ENCODE measurements around the gene POLR2H. TPM values are rescaled to one million over a fixed set of nuclear protein-coding genes. Genes with fewer than 3 reads are reported as not detected.
A peak's percentile ranks its signal among the peaks of the same experiment; 100 is the strongest.

Gene POLR2H
- total RNA-seq, 1 donor from 2014 or later, result 64.3 TPM

DNA sequence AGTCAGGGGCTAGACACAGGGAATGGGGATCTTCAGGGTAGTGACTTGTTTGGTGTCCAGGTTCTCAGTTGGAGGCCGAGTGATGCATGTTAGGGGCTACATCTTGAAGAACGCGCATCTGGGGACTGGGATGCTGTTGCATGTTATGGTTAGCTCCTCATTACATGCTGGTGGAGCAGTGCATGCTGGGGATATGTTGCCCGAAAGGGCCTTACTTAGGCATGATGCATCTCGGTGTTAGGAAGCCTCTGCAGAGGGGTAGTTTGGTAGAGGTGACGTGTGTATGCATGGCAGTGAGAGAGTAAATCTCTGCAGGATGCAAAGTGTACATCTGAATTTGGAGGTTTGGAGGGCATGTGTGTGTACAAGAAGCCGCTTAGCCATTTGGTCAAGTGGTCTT is 44.7 kb upstream of the POLR2H start:
- intact Hi-C loops (cut with DNase I), result no loop called here
- TF ChIP-seq POLR2AphosphoS5 (IDR thresholded peaks at IDR 0.05; ENCODE audit: insufficient read depth in 1 of 2, low read depth in 1 of 2) (no peak), POLR2A (IDR thresholded peaks at IDR 0.05) (no peak)
- TF ChIP-seq, protein P1, sequence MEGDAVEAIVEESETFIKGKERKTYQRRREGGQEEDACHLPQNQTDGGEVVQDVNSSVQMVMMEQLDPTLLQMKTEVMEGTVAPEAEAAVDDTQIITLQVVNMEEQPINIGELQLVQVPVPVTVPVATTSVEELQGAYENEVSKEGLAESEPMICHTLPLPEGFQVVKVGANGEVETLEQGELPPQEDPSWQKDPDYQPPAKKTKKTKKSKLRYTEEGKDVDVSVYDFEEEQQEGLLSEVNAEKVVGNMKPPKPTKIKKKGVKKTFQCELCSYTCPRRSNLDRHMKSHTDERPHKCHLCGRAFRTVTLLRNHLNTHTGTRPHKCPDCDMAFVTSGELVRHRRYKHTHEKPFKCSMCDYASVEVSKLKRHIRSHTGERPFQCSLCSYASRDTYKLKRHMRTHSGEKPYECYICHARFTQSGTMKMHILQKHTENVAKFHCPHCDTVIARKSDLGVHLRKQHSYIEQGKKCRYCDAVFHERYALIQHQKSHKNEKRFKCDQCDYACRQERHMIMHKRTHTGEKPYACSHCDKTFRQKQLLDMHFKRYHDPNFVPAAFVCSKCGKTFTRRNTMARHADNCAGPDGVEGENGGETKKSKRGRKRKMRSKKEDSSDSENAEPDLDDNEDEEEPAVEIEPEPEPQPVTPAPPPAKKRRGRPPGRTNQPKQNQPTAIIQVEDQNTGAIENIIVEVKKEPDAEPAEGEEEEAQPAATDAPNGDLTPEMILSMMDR (IDR thresholded peaks at IDR 0.05), result no peak
- DNase-seq (ENCODE audit: extremely low spot score in 2 of 2), result no peak
- peaks cover 3 to 22% of the 10 kb centered on the region in 2 donors for H3K36me3 ChIP-seq
- H3K4me1 ChIP-seq, result peaks cover 66% of the 10 kb centered on the region
- H3K4me3 ChIP-seq, result peak overlapping the region in 1 of 2 donors; percentile 66
- H3K27me3 ChIP-seq, result no peaks in the 10 kb centered on the region
- H3K9me3 ChIP-seq, result no peaks in the 10 kb centered on the region
- peak overlapping the region; percentile 94 for H3K27ac ChIP-seq

DNA sequence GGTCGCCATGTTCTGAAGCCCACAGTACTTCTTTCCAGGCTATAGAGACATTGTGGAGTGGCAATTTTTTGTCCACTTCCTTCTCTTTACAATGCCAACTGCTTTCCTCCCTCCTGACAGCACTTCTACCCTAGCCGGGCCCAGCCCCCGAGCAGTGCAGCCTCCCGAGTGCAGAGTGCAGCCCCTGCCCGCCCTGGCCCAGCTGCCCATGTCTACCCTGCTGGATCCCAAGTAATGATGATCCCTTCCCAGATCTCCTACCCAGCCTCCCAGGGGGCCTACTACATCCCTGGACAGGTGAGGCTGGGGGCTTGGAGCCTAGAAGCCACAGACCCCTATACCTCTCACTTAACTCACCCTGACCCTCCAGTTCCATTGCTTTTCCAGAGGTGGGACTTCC is 44.3 kb upstream of the POLR2H start:
- H3K4me1 ChIP-seq, result peaks cover 68% of the 10 kb centered on the region
- intact Hi-C loops (cut with DNase I), result no loop called here

DNA sequence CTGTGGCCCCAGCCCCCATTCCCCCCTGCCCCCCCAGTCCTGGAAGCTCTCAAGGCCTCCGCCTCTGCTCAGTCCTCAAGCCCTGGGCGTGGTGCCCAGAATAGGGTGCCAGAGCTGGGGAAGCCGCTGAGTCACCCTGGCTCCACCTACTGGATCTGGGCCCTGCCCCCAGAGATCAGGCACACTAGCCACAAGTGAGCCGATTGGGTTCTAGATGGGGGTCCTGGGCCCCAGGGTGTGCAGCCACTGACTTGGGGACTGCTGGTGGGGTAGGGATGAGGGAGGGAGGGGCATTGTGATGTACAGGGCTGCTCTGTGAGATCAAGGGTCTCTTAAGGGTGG is 41.4 kb upstream of the POLR2H start:
- Histone ChIP-seq H3K4me3 (peak overlapping the region; percentile 39 to 45), H3K36me3 (peaks cover 9 to 55% of the 10 kb centered on the region in 2 donors), H3K27ac (peak overlapping the region; percentile 95), H3K4me1 (peaks cover 68% of the 10 kb centered on the region), H3K9me3 (no peaks in the 10 kb centered on the region), H3K27me3 (no peaks in the 10 kb centered on the region)
- intact Hi-C loops (cut with DNase I), result no loop called here
- TF ChIP-seq POLR2AphosphoS5 (IDR thresholded peaks at IDR 0.05; ENCODE audit: insufficient read depth in 1 of 2, low read depth in 1 of 2), result peak; percentile 59 to 82
- TF ChIP-seq, protein P1 (IDR thresholded peaks at IDR 0.05), result no peak
- peak in 1 of 2 donors; percentile 96 for DNase-seq (ENCODE audit: extremely low spot score in 2 of 2)

More for the DNA sequence above, 44.3 kb upstream of the POLR2H start:
- Histone ChIP-seq H3K27me3 (no peaks in the 10 kb centered on the region), H3K4me3 (no peak overlapping the region), H3K9me3 (no peaks in the 10 kb centered on the region), H3K36me3 (peaks cover 6 to 26% of the 10 kb centered on the region in 2 donors), H3K27ac (peak overlapping the region; percentile 94)
- TF ChIP-seq, protein P1 (IDR thresholded peaks at IDR 0.05), result no peak
- TF ChIP-seq POLR2A (IDR thresholded peaks at IDR 0.05), result no peak
- TF ChIP-seq POLR2AphosphoS5 (IDR thresholded peaks at IDR 0.05; ENCODE audit: insufficient read depth in 1 of 2, low read depth in 1 of 2), result no peak
- DNase-seq (ENCODE audit: extremely low spot score in 2 of 2), result no peak

DNA sequence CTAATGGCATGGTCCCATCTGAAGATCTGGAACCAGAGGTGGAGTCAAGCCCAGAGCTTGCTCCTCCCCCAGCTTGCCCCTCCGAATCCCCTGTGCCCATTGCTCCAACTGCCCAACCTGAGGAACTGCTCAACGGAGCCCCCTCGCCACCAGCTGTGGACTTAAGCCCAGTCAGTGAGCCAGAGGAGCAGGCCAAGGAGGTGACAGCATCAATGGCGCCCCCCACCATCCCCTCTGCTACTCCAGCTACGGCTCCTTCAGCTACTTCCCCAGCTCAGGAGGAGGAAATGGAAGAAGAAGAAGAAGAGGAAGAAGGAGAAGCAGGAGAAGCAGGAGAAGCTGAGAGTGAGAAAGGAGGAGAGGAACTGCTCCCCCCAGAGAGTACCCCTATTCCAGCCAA is 39.8 kb upstream of the POLR2H start:
- H3K27me3 ChIP-seq, result no peaks in the 10 kb centered on the region
- peaks cover 20 to 71% of the 10 kb centered on the region in 2 donors for H3K36me3 ChIP-seq

More for the DNA sequence above, 39.8 kb upstream of the POLR2H start:
- intact Hi-C loops (cut with DNase I), result no loop called here
- H3K4me1 ChIP-seq, result peaks cover 53% of the 10 kb centered on the region
- peak overlapping the region; percentile 95 for H3K27ac ChIP-seq
- TF ChIP-seq, protein P1 (IDR thresholded peaks at IDR 0.05), result no peak
- TF ChIP-seq POLR2AphosphoS5 (IDR thresholded peaks at IDR 0.05; ENCODE audit: insufficient read depth in 1 of 2, low read depth in 1 of 2) (no peak), POLR2A (IDR thresholded peaks at IDR 0.05) (no peak)
- no peaks in the 10 kb centered on the region for H3K9me3 ChIP-seq
- no peak for DNase-seq (ENCODE audit: extremely low spot score in 2 of 2)
- no peak overlapping the region for H3K4me3 ChIP-seq

Data from vagina (tissue), 2 donors.